Measurements from ENCODE around the gene MBNL1.

MBNL1 gene

DNA sequence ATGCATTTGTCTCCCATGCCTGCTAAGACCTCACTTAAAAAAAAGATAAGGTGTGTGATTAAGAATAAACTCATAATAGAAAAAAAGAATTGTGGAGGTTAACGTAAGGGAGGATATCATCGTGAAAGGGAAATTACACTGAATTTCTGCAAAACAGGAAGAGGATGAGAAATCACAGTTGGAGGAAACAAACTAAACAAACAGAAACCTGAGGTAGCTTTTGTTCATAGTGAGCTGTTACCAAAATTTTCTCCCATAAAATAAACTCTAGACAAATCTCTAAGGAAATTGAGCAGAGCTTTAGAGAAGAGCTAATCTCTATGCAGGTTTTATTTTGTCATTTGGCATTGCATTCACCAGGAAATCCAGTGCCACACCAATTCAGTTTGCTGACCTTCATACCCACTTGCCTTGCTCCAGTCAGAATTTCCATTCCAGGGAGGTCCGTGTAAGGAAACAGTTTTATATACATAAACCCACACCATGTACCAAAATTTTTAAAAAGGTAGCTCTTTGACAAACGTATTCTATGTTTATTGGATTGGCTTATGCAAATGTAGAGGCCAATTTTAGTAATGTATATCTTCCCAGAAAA is 231.2 kb downstream of the MBNL1 start:
- no peak for DNase-seq

DNA sequence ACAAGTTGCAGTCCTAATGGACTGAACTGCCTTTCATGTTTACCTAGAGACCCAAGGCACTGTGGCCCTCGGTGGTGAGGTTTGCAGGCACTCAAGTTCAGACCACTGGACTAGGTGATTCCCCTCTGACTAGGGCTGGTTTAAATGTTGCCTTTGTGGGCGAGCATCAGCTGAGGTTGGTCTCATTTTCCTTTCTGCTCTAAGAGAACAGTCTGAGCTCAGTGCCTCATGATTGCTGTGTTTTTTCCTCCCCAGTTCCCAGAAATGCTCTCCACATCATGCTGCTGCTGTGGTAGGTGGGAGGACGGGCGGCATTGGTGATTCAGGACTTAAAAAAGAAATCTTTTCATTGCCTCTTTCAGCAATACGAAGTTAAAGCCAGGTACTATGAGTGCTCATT is 237.2 kb downstream of the MBNL1 start:
- no peak for DNase-seq

DNA sequence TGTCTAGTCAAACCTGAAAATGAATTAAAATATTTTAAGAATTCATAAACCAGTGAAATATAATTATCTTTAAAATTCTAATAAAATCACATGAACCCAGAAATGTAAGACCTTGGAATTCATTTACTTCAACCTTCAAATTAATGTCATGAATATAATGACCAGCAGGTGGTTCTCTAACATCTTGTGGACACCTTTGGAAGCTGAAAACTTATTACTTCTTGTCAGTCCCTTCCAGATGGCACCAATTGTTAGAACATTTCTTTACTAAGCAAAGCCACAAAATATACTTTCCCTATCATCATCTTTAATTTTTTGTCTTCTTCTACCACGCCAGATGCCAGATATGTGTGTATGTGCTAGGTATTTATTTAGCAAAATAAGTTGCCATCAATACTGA is 240.0 kb downstream of the MBNL1 start:
- no peak for DNase-seq

DNA sequence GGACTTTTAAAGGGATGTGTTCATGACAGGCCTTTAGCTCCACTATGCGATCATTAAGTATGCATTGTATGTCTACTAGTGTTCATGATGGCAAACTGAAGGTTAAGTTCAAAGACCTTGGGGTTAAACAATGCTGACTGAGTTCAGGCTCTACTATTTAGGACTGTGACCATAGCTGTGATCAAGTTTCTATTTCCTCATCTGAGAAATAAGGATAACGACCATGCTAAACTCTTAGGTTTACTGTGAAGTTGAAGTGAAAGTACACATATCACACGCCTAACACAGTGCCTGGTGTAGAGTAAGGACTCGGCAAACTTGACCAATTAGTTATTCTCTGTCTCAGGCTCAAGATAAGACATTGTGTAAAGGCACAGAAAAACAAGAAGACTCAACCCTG is 243.2 kb downstream of the MBNL1 start:
- no peak for DNase-seq

DNA sequence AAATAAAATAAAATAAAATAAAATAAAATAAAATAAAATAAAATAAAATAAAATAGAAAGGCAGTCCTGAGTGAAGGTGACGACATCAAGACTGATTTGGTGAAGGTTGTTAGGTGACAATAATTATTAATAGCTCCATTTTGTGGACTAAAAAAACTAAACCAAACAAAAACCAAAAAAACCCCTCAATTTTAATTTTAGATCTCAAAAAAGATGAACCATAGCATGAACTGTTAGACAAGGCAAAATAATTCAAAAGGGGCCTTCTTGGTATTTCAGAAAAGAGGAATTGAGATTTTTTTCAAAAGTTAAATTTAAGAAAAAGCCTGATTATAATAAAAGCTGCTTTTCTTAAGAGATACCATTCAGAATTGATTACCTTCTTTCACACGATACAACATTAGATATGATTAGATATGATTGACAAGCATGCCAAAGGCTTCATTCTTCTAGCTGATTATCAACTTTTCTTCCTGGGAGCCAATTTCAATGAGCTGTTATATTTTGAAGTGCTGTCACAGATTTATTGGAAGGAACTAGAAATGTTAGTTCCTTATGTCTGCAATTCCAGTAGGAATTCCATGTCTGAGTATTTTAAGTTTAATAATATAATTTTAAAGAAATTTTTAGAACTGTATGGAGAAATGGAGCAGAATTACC is 244.7 kb downstream of the MBNL1 start:
- DNase-seq: no peak

Data from activated CD8-positive, alpha-beta memory T cell treated with anti-CD3 and anti-CD28 coated beads, Interleukin-2, amount 50 U/mL, for 4 hours (primary cell).